H1 (cell line): ENCODE results near the gene RWDD4. TPM values are rescaled to one million over a fixed set of nuclear protein-coding genes. Genes with fewer than 3 reads are reported as not detected.

Experiments
- CTCF ChIA-PET: fragments of 300-600 bp; sonication (Branson Sonifier 250); formaldehyde crosslinking; loops from one replicate; lab custom pipeline; 2021; ENCODE audit not compliant: partially characterized antibody; lab: Charles Lee
- POLR2A ChIA-PET: fragments of 300-600 bp; sonication (Branson Sonifier 250); formaldehyde crosslinking; loops from one replicate; lab custom pipeline; 2021; ENCODE audit warnings: inconsistent platforms; ENCODE audit not compliant: partially characterized antibody; lab: Charles Lee
- DNase-seq, 2 experiments: peaks; one replicate each; pipeline versions ENCODE4 v3.0.0 to v3.0.0-alpha.2; 2010 to 2022; ENCODE audit warnings: low spot score in 2 of 2, low read depth in 1 of 2, mixed read lengths in 1 of 2
- FAIRE-seq: peaks from 2 replicates; lab custom pipeline; 2011; peaks lifted over from hg19 to GRCh38; lab: Jason Lieb, UNC
- H2AFZ ChIP-seq: 2 replicates; pipeline ENCODE4 v1.8.1; 2012; ENCODE audit warnings: low read length, inconsistent platforms
- H2AK5ac ChIP-seq: 2 replicates; pipeline ENCODE4 v1.6.1; 2013; ENCODE audit warnings: low read depth, low read length
- H2BK120ac ChIP-seq: replicated peaks from 2 replicates; pipeline ENCODE3; 2013; ENCODE audit warnings: low read depth, low read length, inconsistent platforms
- H2BK12ac ChIP-seq: 2 replicates; pipeline ENCODE4 v1.6.1; 2013; ENCODE audit warnings: low read depth, low read length
- H2BK15ac ChIP-seq: 2 replicates; pipeline ENCODE4 v1.6.1; 2013; ENCODE audit warnings: low read length
- H2BK20ac ChIP-seq: 2 replicates; pipeline ENCODE4 v1.6.1; 2013; ENCODE audit warnings: low read length
- H2BK5ac ChIP-seq: 2 replicates; pipeline ENCODE4 v1.6.1; 2013; ENCODE audit warnings: low read depth, low read length
- H3K14ac ChIP-seq: 2 replicates; pipeline ENCODE4 v1.6.1; 2013; ENCODE audit warnings: inconsistent platforms; ENCODE audit not compliant: insufficient read length
- H3K18ac ChIP-seq: 2 replicates; pipeline ENCODE4 v1.6.1; 2013; ENCODE audit warnings: low read length; ENCODE audit errors: extremely low read depth
- H3K23ac ChIP-seq: 2 replicates; pipeline ENCODE4 v1.6.1; 2013; ENCODE audit warnings: inconsistent platforms; ENCODE audit not compliant: insufficient read length
- H3K23me2 ChIP-seq: 2 replicates; pipeline ENCODE4 v1.6.1; 2013; ENCODE audit warnings: low read depth, low read length
- H3K27ac ChIP-seq: 2 replicates; pipeline ENCODE4 v1.6.1; 2011; ENCODE audit warnings: low read depth, low read length, inconsistent platforms
- H3K27me3 ChIP-seq, 4 experiments: replicated peaks in 1 of 4; 1 replicate in 1 of 4; 2 replicates in 3 of 4; pipeline versions ENCODE4 v1.6.1 to v1.8.1; 2011 to 2013; ENCODE audit warnings: low read length in 3 of 4, mild to moderate bottlenecking in 3 of 4, inconsistent platforms in 2 of 4, mixed read lengths in 2 of 4, moderate library complexity in 1 of 4; ENCODE audit not compliant: control insufficient read depth in 3 of 4, insufficient read depth in 3 of 4; ENCODE audit errors: extremely low read depth in 1 of 4
- H3K36me3 ChIP-seq, 4 experiments: 2 replicates each; pipeline versions ENCODE4 v1.6.1 to v1.8.1; 2011 to 2013; ENCODE audit warnings: mild to moderate bottlenecking in 4 of 4, low read length in 3 of 4, moderate library complexity in 2 of 4, control low read depth in 1 of 4, inconsistent platforms in 1 of 4; ENCODE audit not compliant: insufficient read depth in 4 of 4, control insufficient read depth in 2 of 4
- H3K4ac ChIP-seq: replicated peaks from 2 replicates; pipeline ENCODE3; 2013; ENCODE audit warnings: low read length, low read depth, mixed read lengths, inconsistent platforms; ENCODE audit not compliant: insufficient read length
- H3K4me1 ChIP-seq, 4 experiments: replicated peaks in 1 of 4; 1 replicate in 1 of 4; 2 replicates in 3 of 4; pipeline versions ENCODE4 v1.6.1 to v1.8.1; 2011 to 2013; ENCODE audit warnings: low read length in 3 of 4, inconsistent platforms in 2 of 4, mixed read lengths in 1 of 4; ENCODE audit not compliant: insufficient read depth in 4 of 4, control insufficient read depth in 3 of 4
- H3K4me2 ChIP-seq, 2 experiments: 2 replicates each; pipeline versions ENCODE4 v1.6.1 to v1.8.1; 2011 to 2013; ENCODE audit warnings: low read depth in 2 of 2, low read length in 2 of 2, control low read depth in 1 of 2, inconsistent platforms in 1 of 2, mild to moderate bottlenecking in 1 of 2; ENCODE audit not compliant: insufficient read depth in 1 of 2
- H3K4me3 ChIP-seq, 4 experiments: fragments of 200-600, 300-600 bp in 1 of 4; sonication (generic), shearing (Covaris generic), sonication (Bioruptor Twin) in 1 of 4; 2 replicates each; pipeline versions ENCODE4 v1.5.1 to v1.8.1; 2011 to 2016; ENCODE audit warnings: low read length in 4 of 4, low read depth in 3 of 4, control low read depth in 2 of 4, inconsistent platforms in 2 of 4, mild to moderate bottlenecking in 2 of 4, mixed read lengths in 1 of 4, moderate library complexity in 1 of 4; ENCODE audit not compliant: insufficient read depth in 2 of 4; ENCODE audit errors: extremely low read depth in 1 of 4
- H3K56ac ChIP-seq: replicated peaks from 2 replicates; pipeline ENCODE3; 2013; ENCODE audit warnings: low read depth, mild to moderate bottlenecking, mixed read lengths, low read length, inconsistent platforms; ENCODE audit not compliant: insufficient read length
- H3K79me1 ChIP-seq: 2 replicates; pipeline ENCODE4 v1.6.1; 2013; ENCODE audit warnings: low read depth, low read length, control low read depth
- H3K79me2 ChIP-seq, 2 experiments: 2 replicates each; pipeline versions ENCODE4 v1.6.1 to v1.8.1; 2012 to 2013; ENCODE audit warnings: low read length in 2 of 2, mild to moderate bottlenecking in 2 of 2, inconsistent platforms in 1 of 2; ENCODE audit not compliant: insufficient read depth in 2 of 2, control insufficient read depth in 1 of 2
- H3K9ac ChIP-seq, 4 experiments: replicated peaks in 1 of 4; 1 replicate in 1 of 4; 2 replicates in 3 of 4; pipeline versions ENCODE4 v1.6.1 to v1.8.1; 2011 to 2013; ENCODE audit warnings: low read depth in 3 of 4, low read length in 3 of 4, control low read depth in 2 of 4, mild to moderate bottlenecking in 2 of 4, moderate library complexity in 2 of 4, inconsistent platforms in 1 of 4; ENCODE audit errors: extremely low read depth in 1 of 4
- H3K9me3 ChIP-seq, 2 experiments: 2 replicates each; pipeline versions ENCODE4 v1.6.1 to v1.8.1; 2012 to 2013; ENCODE audit warnings: mild to moderate bottlenecking in 2 of 2, moderate library complexity in 2 of 2, control low read depth in 1 of 2, inconsistent platforms in 1 of 2, low read depth in 1 of 2, low read length in 1 of 2, mixed read lengths in 1 of 2; ENCODE audit not compliant: insufficient read depth in 2 of 2
- H4K20me1 ChIP-seq, 2 experiments: replicated peaks in 1 of 2; 2 replicates each; pipeline versions ENCODE3 to v1.8.1; 2011 to 2013; ENCODE audit warnings: inconsistent platforms in 2 of 2, low read length in 2 of 2, mild to moderate bottlenecking in 1 of 2; ENCODE audit not compliant: insufficient read depth in 2 of 2, control insufficient read depth in 1 of 2
- H4K5ac ChIP-seq: 2 replicates; pipeline ENCODE4 v1.6.1; 2013; ENCODE audit warnings: low read length, low read depth, mixed read lengths, inconsistent platforms; ENCODE audit not compliant: insufficient read length
- H4K8ac ChIP-seq: 2 replicates; pipeline ENCODE4 v1.8.0; 2013; ENCODE audit warnings: mild to moderate bottlenecking, moderate library complexity, low read length, inconsistent platforms; ENCODE audit not compliant: insufficient read depth; ENCODE audit errors: extremely low read depth
- H4K91ac ChIP-seq: replicated peaks from 2 replicates; pipeline ENCODE3; 2013; ENCODE audit warnings: low read length, mixed read lengths, inconsistent platforms; ENCODE audit not compliant: insufficient read length
- E2F6 ChIP-seq: IDR thresholded peaks from 2 replicates; pipeline ENCODE4 v1.6.1; 2012; ENCODE audit warnings: inconsistent platforms
- TBP ChIP-seq: IDR thresholded peaks from 2 replicates; pipeline ENCODE4 v1.6.1; 2011; ENCODE audit warnings: low read depth, low read length, improper control_type of control experiment
- WGBS, 2 experiments: shearing (Covaris generic) in 1 of 2; methylation state at CpG; one replicate each; pipeline versions ENCODE4 v1.1.6 to v1.1.7; 2013 to 2015; ENCODE audit warnings: low lambda C conversion rate in 2 of 2, mixed read lengths in 2 of 2, inconsistent platforms in 1 of 2, low coverage in 1 of 2, missing lambda C conversion rate in 1 of 2; ENCODE audit not compliant: insufficient replicate concordance in 2 of 2, insufficient coverage in 1 of 2, insufficient read length in 1 of 2; ENCODE audit errors: extremely low coverage in 1 of 2, missing lambda C conversion rate in 1 of 2; 5-methylcytosine and 5-hydroxymethylcytosine counted together
- polyA plus RNA-seq, 7 experiments: library from polyadenylated mRNA; depleted of rRNA in 3 of 7; stranded (reverse) in 5 of 7; unstranded in 2 of 7; fragments of >200 nt in 5 of 7; fragments of 200-250 nt in 2 of 7; gene quantifications; 1 replicate in 5 of 7; 2 replicates in 1 of 7; 4 replicates in 1 of 7; pipeline versions ENCODE4 v1.2.1 to v1.2.3, GENCODE V29; 2011 to 2013; ENCODE audit warnings: missing spikeins in 2 of 7, mixed read lengths in 2 of 7
- total RNA-seq: library from RNA; stranded (reverse); fragmentation: NEBNext Ultra II Directional; extraction: Animal tissue kit (Norgen Biotek cat#: 25700); gene quantifications from 2 replicates; pipeline ENCODE4 v1.2.1, GENCODE V29; 2021

RWDD4 gene
- total and polyA plus RNA-seq, 2 of the 8 experiments (the other 6 are each of a cell fraction or from before 2014, with no cell fraction given) = 5.4 to 18.9 TPM

GRCh38 chr4:183607894-183608293 lies 51.1 kb downstream of the RWDD4 start:
- Histone ChIP-seq H2BK5ac (no peak overlapping the region), H3K79me2 (no peaks in the 10 kb centered on the region), H3K18ac (no peak overlapping the region), H3K27me3 (no peaks in the 10 kb centered on the region), H2BK120ac (no peak overlapping the region), H3K23me2 (no peaks in the 10 kb centered on the region; the same call in 1 of the 2 replicates), H3K14ac (no peak overlapping the region), H3K27ac (no peak overlapping the region), H3K9ac (no peak overlapping the region), H3K56ac (no peak overlapping the region), H4K8ac (no peak overlapping the region), H3K4ac (no peak overlapping the region), H2BK20ac (no peak overlapping the region), H3K36me3 (no peaks in the 10 kb centered on the region), H3K79me1 (no peaks in the 10 kb centered on the region), H3K23ac (no peak overlapping the region), H4K20me1 (no peaks in the 10 kb centered on the region), H3K9me3 (no peaks in the 10 kb centered on the region), H3K4me2 (no peak overlapping the region), H2AK5ac (no peak overlapping the region), H3K4me3 (no peak overlapping the region), H4K5ac (no peak overlapping the region), H2BK15ac (no peak overlapping the region), H2AFZ (no peak overlapping the region), H4K91ac (no peak overlapping the region), H3K4me1 (no peaks in the 10 kb centered on the region), H2BK12ac (no peak overlapping the region)
- FAIRE-seq (no peak), DNase-seq (no peak)
- WGBS, 2 experiments = 96% methylated on average over 4 of the region's 4 CpGs; no CpG with 5 or more reads in 1 of the 2 experiments
- POLR2A ChIA-PET = interaction anchor here (1.1 kb wide), 1 partner anchor 102 kb away, joined by 4 read pairs; no protein-coding TSS in a partner anchor
- CTCF ChIA-PET = no interaction called here
- TF ChIP-seq E2F6 = no peak
- no peak for TF ChIP-seq TBP
